GM19438 (cell line): ENCODE data around the gene CLEC14A.

Source experiments
- ATAC-seq: cut with Tn5 transposase; IDR thresholded peaks from one replicate; pipeline ENCODE4 v1.9.1; 2021; ENCODE audit warnings: low read depth; ENCODE audit not compliant: unreplicated experiment

CLEC14A gene

DNA sequence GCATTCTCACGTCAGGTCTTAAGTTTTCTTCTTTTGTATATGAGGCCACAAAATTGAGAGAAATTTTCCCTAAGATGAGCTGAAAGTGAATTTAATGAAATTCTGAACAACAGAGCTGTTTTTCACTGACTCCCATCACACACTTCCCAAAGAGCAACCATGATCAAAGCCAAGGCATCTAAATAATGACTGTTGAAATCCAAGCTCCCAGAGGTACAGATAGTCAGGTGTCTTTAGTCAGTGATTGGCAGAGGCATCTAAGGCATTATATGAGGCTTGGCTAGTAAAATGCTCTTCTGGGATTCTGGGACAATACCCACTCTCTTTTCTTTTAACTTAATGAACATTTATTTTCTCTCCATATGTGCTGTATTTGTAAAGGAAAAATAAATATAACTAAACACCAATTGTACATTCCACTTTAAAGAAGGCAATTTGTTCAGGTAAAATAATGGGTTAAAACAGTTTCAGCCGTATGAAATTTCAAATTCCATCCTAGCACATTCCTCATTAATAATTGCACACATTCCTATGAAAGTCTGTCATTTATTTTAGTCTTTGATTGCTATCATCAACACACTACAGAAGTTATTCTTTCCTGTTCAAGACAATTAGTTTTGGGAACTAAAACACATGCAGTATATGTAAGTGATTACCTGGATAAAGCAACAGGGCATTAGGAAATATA, 49.1 kb downstream of the CLEC14A start:
- ATAC-seq = no peak

DNA sequence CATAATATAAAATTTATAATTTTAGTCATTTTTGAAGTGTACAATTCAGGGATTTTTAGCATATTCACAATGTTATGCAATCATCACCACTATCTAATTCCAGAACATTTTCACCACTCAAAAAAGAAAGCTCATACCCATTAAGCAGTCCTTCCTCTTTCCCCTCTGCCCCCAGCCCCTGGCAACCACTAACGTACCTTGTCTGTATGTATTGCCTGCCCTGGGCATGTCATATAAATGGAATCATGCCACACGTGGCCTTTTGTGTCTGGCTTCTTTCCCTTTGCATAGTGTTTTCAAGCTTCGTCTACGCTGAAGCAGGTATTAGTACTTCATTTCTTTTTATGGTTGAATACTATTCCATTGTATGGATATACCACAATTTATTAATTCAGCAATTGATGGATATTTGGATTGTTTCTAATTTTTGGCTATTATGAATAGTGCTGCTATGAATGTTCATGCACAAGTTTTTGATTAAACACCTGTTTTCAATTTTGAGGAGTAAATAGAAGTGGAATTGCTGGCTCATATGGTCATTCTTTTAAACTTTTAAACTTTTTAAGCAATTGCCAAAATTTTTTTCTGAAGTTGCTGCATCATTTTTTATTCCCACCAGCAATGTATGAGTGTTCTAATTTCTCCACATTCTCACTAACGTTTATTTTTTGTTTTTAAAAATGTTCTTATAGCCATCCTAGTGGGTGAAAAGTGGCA, 49.8 kb downstream of the CLEC14A start:
- no peak for ATAC-seq

DNA sequence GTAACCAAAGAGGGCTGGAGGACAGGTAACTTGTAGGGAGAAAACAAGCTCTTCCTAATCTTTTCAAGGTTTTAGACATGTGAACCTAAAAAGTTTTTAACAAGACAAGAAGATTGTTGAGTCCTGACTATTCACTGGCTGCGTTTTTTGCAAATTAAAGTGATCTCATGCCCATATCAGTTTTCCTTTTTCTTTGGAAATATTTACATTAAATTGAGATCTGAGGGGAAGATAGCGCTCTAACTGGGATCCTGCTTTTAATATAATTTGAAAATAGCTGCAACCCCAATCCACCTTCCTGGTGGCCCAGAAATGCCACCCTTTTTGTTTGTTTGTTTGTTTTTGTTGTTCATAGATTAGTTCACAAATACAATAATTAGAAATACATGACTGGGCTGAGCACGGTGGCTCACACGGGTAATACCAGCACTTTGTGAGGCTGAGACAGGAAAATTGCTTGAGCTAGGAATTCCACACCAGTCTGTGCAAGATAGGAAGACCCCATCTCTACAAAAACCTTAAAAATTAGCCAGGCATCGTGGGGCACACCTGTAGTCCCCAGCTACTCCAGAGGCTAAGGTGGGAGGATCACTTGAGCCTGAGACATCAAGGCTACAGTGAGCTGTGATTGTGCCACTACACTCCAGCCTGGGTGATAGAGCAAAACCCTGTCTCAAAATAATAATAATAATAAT, 50.6 kb downstream of the CLEC14A start:
- ATAC-seq = no peak

DNA sequence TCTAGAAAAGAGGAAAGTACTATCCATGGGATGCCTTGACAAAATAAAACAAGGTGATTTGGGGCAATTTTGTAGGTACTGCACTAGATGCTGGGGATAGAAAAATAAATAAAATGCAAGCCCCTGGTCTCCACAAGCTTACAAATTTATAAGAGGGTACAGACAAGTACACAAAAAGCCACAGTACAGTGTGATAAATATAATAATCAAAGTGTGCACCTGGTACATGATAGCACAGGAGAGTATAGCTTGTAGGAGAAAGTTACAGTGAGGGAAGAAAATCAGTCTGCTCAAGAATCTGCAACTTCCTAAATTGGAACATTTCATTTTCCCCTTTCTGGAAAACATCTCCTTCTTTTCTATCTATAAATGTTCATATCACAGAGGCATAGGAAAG, 51.2 kb downstream of the CLEC14A start:
- ATAC-seq = no peak
